Measurements from ENCODE around the gene STK10.

GRCh38 chr5:172229904-172230303 lies 41.9 kb upstream of the STK10 start:
- TF ChIP-seq, protein P1, sequence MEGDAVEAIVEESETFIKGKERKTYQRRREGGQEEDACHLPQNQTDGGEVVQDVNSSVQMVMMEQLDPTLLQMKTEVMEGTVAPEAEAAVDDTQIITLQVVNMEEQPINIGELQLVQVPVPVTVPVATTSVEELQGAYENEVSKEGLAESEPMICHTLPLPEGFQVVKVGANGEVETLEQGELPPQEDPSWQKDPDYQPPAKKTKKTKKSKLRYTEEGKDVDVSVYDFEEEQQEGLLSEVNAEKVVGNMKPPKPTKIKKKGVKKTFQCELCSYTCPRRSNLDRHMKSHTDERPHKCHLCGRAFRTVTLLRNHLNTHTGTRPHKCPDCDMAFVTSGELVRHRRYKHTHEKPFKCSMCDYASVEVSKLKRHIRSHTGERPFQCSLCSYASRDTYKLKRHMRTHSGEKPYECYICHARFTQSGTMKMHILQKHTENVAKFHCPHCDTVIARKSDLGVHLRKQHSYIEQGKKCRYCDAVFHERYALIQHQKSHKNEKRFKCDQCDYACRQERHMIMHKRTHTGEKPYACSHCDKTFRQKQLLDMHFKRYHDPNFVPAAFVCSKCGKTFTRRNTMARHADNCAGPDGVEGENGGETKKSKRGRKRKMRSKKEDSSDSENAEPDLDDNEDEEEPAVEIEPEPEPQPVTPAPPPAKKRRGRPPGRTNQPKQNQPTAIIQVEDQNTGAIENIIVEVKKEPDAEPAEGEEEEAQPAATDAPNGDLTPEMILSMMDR (conservative IDR thresholded peaks at IDR 0.05) = no peak
- no peak for TF ChIP-seq ZFX (IDR thresholded peaks at IDR 0.05)
